Neuronal stem cell (in vitro differentiated cells): ENCODE measurements around the gene SLC22A23.

Source experiments
- DNase-seq: peaks from one replicate; pipeline ENCODE4 v3.0.0-alpha.2; 2013; ENCODE audit warnings: low spot score
- H2AFZ ChIP-seq: one replicate; pipeline ENCODE4 v1.6.1; 2013; ENCODE audit warnings: mild to moderate bottlenecking, low read length, inconsistent platforms
- H2AK5ac ChIP-seq: 2 replicates; pipeline ENCODE4 v1.6.1; 2013; ENCODE audit warnings: low read depth, mild to moderate bottlenecking, inconsistent platforms, low read length, moderate library complexity, mixed read lengths
- H2BK120ac ChIP-seq: 2 replicates; pipeline ENCODE4 v1.6.1; 2013; ENCODE audit warnings: low read depth, mild to moderate bottlenecking, inconsistent platforms, low read length, moderate library complexity, mixed read lengths
- H2BK12ac ChIP-seq: one replicate; pipeline ENCODE4 v1.6.1; 2013; ENCODE audit warnings: low read length, inconsistent platforms
- H2BK15ac ChIP-seq: 2 replicates; pipeline ENCODE4 v1.6.1; 2013; ENCODE audit warnings: mild to moderate bottlenecking, low read length, inconsistent platforms, mixed read lengths
- H2BK5ac ChIP-seq: one replicate; pipeline ENCODE4 v1.6.1; 2013; ENCODE audit warnings: inconsistent platforms, mild to moderate bottlenecking, low read length, moderate library complexity
- H3K14ac ChIP-seq: one replicate; pipeline ENCODE4 v1.6.1; 2013; ENCODE audit warnings: low read length, inconsistent platforms
- H3K18ac ChIP-seq: 2 replicates; pipeline ENCODE4 v1.6.1; 2013; ENCODE audit warnings: low read length, inconsistent platforms
- H3K23ac ChIP-seq: 2 replicates; pipeline ENCODE4 v1.6.1; 2013; ENCODE audit warnings: low read depth, mild to moderate bottlenecking, mixed read lengths, low read length, inconsistent platforms; ENCODE audit not compliant: poor library complexity
- H3K27ac ChIP-seq: replicated peaks from 3 replicates; pipeline ENCODE4 v1.5.1; 2013; ENCODE audit warnings: low read length, inconsistent platforms
- H3K27me3 ChIP-seq, 3 experiments: 2 replicates each; pipeline ENCODE4 v1.6.1; 2013; ENCODE audit warnings: low read length in 3 of 3, mild to moderate bottlenecking in 2 of 3, inconsistent platforms in 1 of 3, low read depth in 1 of 3, mixed read lengths in 1 of 3, moderate library complexity in 1 of 3; ENCODE audit not compliant: control insufficient read depth in 3 of 3, insufficient read depth in 3 of 3
- H3K36me3 ChIP-seq, 2 donors: replicated peaks in 1 of 2; 2 replicates each; pipeline ENCODE4 v1.6.1; 2013; ENCODE audit warnings: low read length in 2 of 2; ENCODE audit not compliant: control insufficient read depth in 2 of 2, insufficient read depth in 2 of 2
- H3K4ac ChIP-seq: 2 replicates; pipeline ENCODE4 v1.6.1; 2013; ENCODE audit warnings: inconsistent platforms, mild to moderate bottlenecking, low read length, moderate library complexity
- H3K4me1 ChIP-seq, 2 donors: 1 replicate in 1 of 2; 2 replicates in 1 of 2; pipeline ENCODE4 v1.6.1; 2013; ENCODE audit warnings: low read length in 2 of 2, low read depth in 1 of 2; ENCODE audit not compliant: control insufficient read depth in 2 of 2, insufficient read depth in 1 of 2
- H3K4me2 ChIP-seq: one replicate; pipeline ENCODE4 v1.6.1; 2013; ENCODE audit warnings: mild to moderate bottlenecking, low read length, inconsistent platforms; ENCODE audit not compliant: insufficient read depth, poor library complexity, severe bottlenecking
- H3K4me3 ChIP-seq, 2 donors: 2 replicates each; pipeline ENCODE4 v1.5.1; 2013; ENCODE audit warnings: low read length in 2 of 2, mild to moderate bottlenecking in 2 of 2, inconsistent platforms in 1 of 2, moderate library complexity in 1 of 2
- H3K79me1 ChIP-seq: one replicate; pipeline ENCODE4 v1.6.1; 2013; ENCODE audit warnings: low read depth, mild to moderate bottlenecking, inconsistent platforms, low read length, moderate library complexity
- H3K9ac ChIP-seq: one replicate; pipeline ENCODE4 v1.6.1; 2013; ENCODE audit warnings: mild to moderate bottlenecking, low read depth, low read length, inconsistent platforms; ENCODE audit not compliant: poor library complexity
- H3K9me3 ChIP-seq, 2 donors: replicated peaks in 1 of 2; 2 replicates each; pipeline versions ENCODE3 to v1.6.1; 2013; ENCODE audit warnings: low read length in 2 of 2, mild to moderate bottlenecking in 2 of 2, inconsistent platforms in 1 of 2, low read depth in 1 of 2, mixed read lengths in 1 of 2, moderate library complexity in 1 of 2; ENCODE audit not compliant: control insufficient read depth in 2 of 2, insufficient read depth in 1 of 2
- H4K8ac ChIP-seq: one replicate; pipeline ENCODE4 v1.6.1; 2013; ENCODE audit warnings: low read depth, mild to moderate bottlenecking, inconsistent platforms, low read length, moderate library complexity
- H4K91ac ChIP-seq: one replicate; pipeline ENCODE4 v1.6.1; 2013; ENCODE audit warnings: low read length, low read depth, mild to moderate bottlenecking, inconsistent platforms; ENCODE audit not compliant: poor library complexity
- WGBS, 2 donors: extraction: QIAGEN DNeasy Blood & Tissue Kit; methylation state at CpG; one replicate each; pipeline ENCODE4 v1.1.7; 2013; ENCODE audit warnings: missing lambda C conversion rate in 2 of 2, mixed read lengths in 1 of 2; ENCODE audit not compliant: insufficient read length in 2 of 2, insufficient replicate concordance in 1 of 2; ENCODE audit errors: extremely low coverage in 2 of 2; 5-methylcytosine and 5-hydroxymethylcytosine counted together

SLC22A23 gene

DNA sequence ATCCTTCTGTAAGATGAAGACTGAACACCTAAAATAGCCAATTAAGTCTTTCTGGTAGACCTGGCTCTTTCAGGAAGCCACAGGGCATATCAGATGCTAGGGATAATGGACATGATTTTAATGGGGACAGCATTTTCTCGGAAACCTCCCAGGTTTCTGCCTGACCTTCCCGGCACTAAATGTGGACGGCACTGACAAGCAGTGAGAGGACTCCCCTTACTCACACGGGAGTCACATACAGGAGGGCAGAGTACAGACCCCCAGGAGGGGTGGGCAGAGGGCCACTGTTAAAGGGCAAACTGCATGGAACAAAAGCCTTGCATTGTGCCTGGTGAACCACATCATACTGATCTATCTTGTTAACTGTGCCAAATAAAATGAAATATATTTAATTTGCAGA, 178.2 kb downstream of the SLC22A23 start:
- Histone ChIP-seq H3K18ac (no peak overlapping the region), H3K9me3 (no peaks in the 10 kb centered on the region), H3K23ac (no peak overlapping the region), H4K91ac (no peak overlapping the region), H3K4me3 (no peak overlapping the region), H3K27ac (no peak overlapping the region), H3K36me3 (peaks cover 5 to 59% of the 10 kb centered on the region in 2 donors), H3K4me2 (no peak overlapping the region), H3K14ac (no peak overlapping the region), H3K79me1 (peaks cover 2% of the 10 kb centered on the region), H4K8ac (no peak overlapping the region), H2BK12ac (no peak overlapping the region), H2BK15ac (no peak overlapping the region), H2BK5ac (no peak overlapping the region), H2AFZ (no peak overlapping the region), H2AK5ac (no peak overlapping the region), H2BK120ac (no peak overlapping the region), H3K27me3 (no peaks in the 10 kb centered on the region), H3K4ac (no peak overlapping the region), H3K9ac (no peak overlapping the region), H3K4me1 (peaks cover 17 to 20% of the 10 kb centered on the region in 2 donors)
- no peak for DNase-seq
- no CpG with 5 or more reads among the region's 4 CpGs for WGBS, 2 donors

DNA sequence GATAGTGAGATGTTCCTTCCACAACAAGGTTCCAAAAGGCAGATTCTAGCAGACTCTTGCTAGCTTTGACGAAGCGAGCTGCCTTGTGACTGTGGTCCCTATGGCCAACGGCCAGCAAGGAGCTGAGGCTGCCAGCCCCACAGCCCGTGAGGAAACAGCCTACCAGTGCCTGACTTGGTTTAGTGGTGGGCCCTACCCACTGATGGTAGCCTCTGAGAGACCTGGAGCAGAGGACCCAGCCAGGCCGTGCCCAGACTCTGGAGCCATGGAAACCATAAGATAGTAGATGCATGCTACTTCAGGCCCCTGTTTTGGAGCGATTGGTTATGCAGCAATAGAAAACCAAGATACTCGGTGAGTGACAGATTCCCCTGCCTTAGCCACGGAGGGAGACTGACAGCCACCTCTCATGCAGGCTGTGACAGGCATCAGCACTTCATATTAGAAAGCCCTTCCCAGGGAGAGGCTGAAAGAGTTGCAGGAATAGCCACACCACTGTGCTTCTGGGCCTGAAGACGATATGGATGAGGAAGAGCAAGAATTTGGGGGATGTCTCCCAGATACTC, 178.9 kb downstream of the SLC22A23 start:
- H3K4ac ChIP-seq = no peak overlapping the region
- no peak overlapping the region for H2BK5ac ChIP-seq
- H2BK120ac ChIP-seq = no peak overlapping the region
- H3K36me3 ChIP-seq = peaks cover 4 to 61% of the 10 kb centered on the region in 2 donors
- H2AK5ac ChIP-seq = no peak overlapping the region
- no peak overlapping the region for H3K18ac ChIP-seq
- no CpG with 5 or more reads among the region's 9 CpGs for WGBS, 2 donors
- H3K4me1 ChIP-seq = peaks cover 17 to 20% of the 10 kb centered on the region in 2 donors
- H2BK12ac ChIP-seq = no peak overlapping the region
- peaks cover 2% of the 10 kb centered on the region for H3K79me1 ChIP-seq
- H4K8ac ChIP-seq = no peak overlapping the region
- H3K27ac ChIP-seq = no peak overlapping the region
- DNase-seq = no peak
- no peak overlapping the region for H3K14ac ChIP-seq
- no peak overlapping the region for H3K4me3 ChIP-seq
- no peaks in the 10 kb centered on the region for H3K27me3 ChIP-seq
- H3K9me3 ChIP-seq = no peaks in the 10 kb centered on the region
- no peak overlapping the region for H2BK15ac ChIP-seq
- no peak overlapping the region for H3K9ac ChIP-seq
- no peak overlapping the region for H3K4me2 ChIP-seq
- no peak overlapping the region for H4K91ac ChIP-seq
- peak overlapping the region; percentile 10 for H3K23ac ChIP-seq
- H2AFZ ChIP-seq = no peak overlapping the region

DNA sequence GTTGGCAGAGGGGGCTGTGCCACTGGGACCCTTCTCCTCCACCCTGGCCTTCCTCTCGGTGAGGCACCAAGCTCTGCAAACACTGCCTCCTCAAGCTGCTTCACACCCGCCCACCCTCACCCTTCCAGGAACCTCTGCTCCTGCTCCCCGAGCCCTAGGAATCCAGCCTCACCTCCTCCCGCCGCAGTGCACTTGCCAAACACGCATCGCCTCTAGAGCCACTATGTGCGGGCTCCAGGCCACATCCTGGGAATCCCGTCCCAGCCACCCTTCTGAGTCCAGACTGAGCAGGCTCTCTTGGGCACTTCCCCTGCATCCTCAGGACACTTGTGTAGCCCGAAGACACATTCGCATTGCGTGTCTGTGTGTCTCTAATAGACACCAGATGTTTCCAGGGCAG, 179.6 kb downstream of the SLC22A23 start:
- WGBS, 2 donors = no CpG with 5 or more reads among the region's 12 CpGs
- Histone ChIP-seq H3K4me2 (no peak overlapping the region), H2BK15ac (no peak overlapping the region), H3K9ac (no peak overlapping the region), H3K23ac (no peak overlapping the region), H4K8ac (no peak overlapping the region), H2BK12ac (no peak overlapping the region), H3K4me1 (peaks cover 13 to 15% of the 10 kb centered on the region in 2 donors), H2BK120ac (no peak overlapping the region), H3K4ac (no peak overlapping the region), H3K27me3 (no peaks in the 10 kb centered on the region), H3K79me1 (peaks cover 2% of the 10 kb centered on the region), H4K91ac (no peak overlapping the region), H2AK5ac (no peak overlapping the region), H3K18ac (no peak overlapping the region), H3K27ac (no peak overlapping the region), H3K9me3 (no peaks in the 10 kb centered on the region), H3K36me3 (peaks cover 4 to 61% of the 10 kb centered on the region in 2 donors), H3K14ac (no peak overlapping the region), H2AFZ (no peak overlapping the region), H3K4me3 (no peak overlapping the region), H2BK5ac (no peak overlapping the region)
- no peak for DNase-seq

DNA sequence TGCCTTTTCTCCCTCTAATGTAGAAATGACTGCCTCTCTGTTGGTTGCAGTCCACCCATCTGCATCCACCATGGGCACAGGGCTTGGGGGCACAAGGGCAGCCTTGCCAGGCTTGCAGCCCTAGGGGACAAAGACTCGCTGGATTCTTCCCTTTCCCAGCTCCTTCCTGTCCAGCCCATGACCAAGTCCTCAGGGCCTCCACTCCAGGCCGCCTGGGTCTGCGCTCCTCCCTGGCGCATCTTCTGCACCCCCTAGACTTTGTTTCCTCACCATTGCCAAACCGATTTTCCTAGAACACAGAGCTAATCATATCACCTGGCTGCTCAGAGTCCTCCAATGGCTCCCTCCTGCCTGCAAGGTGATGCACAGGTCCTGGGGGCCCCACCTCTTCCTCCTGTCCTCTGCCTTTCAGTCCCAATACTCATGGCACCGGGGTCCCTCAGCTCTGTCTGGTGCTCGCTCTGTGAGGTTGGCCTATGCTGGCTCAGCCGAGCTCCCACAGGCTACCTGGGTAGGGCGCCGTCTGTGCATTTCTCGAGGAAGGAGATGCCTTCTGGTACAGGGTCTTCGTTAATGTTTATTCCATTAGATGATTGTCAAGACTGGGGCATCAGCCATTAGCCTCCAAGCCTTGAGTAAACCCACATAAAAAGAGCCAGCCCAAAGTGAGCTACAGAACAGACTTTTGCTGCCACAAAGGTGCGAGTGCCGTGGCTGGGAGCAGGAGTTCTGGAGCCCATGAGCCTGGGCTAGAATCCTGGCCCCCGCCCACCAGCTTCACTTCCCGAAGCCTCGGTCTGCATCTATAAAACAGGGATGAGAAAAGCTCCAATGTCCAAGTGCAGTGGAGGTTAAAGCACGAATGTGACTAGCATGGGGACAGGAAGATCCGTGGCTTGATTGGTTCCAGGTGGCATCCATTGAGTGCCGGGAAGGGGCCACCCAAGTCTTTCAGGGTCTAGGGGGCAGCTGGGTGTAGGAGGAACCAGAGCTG, 180.4 kb downstream of the SLC22A23 start:
- DNase-seq = no peak
- no peak overlapping the region for H2AFZ ChIP-seq
- H3K9ac ChIP-seq = no peak overlapping the region
- peaks cover 5 to 8% of the 10 kb centered on the region in 2 donors for H3K4me1 ChIP-seq
- no peak overlapping the region for H2BK12ac ChIP-seq
- no peaks in the 10 kb centered on the region for H3K27me3 ChIP-seq
- H3K4me2 ChIP-seq = no peak overlapping the region
- H4K91ac ChIP-seq = no peak overlapping the region
- H2BK15ac ChIP-seq = no peak overlapping the region
- H3K36me3 ChIP-seq = peaks cover 5 to 68% of the 10 kb centered on the region in 2 donors
- H3K9me3 ChIP-seq = no peaks in the 10 kb centered on the region
- no peak overlapping the region for H3K27ac ChIP-seq
- H3K14ac ChIP-seq = no peak overlapping the region
- H3K18ac ChIP-seq = no peak overlapping the region
- no peak overlapping the region for H3K23ac ChIP-seq
- H3K79me1 ChIP-seq = peaks cover 2% of the 10 kb centered on the region
- no peak overlapping the region for H2BK5ac ChIP-seq
- H3K4ac ChIP-seq = no peak overlapping the region
- WGBS, 2 donors = no CpG with 5 or more reads among the region's 20 CpGs
- H3K4me3 ChIP-seq = no peak overlapping the region
- no peak overlapping the region for H4K8ac ChIP-seq
- H2AK5ac ChIP-seq = no peak overlapping the region
- H2BK120ac ChIP-seq = no peak overlapping the region
